Glomerular visceral epithelial cell (primary cell): ENCODE data around the gene RPL22.

Experiments used
- DNase-seq: peaks from one replicate; pipeline ENCODE4 v3.0.0-alpha.2; 2016; ENCODE audit errors: extremely low spot score

The RPL22 gene

GRCh38 chr1:6199298-6200187 lies at the start of gene RPL22:
Gene RPL22 (minus strand): TSS chr1:6199595. CDS start chr1:6199573, 22 bp downstream.
- peak; percentile 99 for DNase-seq

DNA sequence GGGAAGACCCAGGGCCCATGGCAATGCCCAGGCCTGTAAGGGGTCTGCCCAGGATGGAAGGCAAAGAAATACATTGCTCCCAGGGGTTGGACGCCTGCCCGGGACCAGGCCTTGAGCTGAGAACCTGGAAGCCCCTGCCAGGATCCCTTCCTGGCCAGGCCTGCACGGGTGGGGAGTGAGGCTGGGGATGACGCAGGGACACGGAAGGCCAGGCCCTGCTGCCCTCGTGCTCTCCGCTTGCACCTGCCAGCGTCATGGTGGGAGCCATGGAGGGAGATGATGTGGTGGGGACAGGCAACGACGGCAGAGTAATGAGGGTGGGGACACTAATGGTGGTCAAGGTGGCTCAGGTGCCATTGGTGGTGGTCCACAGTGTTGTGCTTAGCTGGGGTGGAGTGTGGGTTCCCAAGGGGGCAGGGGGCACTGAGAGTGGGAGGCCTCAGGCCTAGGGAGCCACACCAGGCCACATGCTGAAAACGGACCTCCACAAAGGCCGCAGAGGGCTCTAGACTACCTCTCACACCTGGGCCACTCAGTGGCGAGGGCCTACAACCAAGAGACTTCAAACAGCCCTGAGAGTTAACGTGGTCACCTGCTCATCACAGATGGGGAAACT lies 48.9 kb upstream of the RPL22 start:
- no peak for DNase-seq

DNA sequence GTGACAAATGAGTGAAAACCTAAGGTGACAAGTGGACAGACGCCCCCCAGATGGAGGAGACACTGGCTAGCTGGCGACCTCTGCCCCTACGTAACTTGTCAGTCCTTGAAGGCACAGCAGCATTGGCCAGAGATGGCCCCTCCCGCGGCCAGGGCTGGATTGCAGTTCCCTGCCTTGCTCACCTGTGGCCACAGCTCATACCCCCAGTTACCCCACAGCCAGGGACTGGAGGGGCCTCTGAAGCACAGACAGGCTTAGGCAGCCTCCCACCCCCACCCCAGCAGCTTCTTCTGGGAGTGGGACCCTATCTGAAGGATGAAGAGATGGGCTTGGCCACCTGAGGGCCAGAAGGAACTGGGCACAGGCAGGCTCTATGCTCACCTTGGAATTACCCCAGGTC lies 48.3 kb upstream of the RPL22 start:
- DNase-seq = no peak

GRCh38 chr1:6246497-6247467 lies 47.4 kb upstream of the RPL22 start:
- peak; percentile 74 for DNase-seq

DNA sequence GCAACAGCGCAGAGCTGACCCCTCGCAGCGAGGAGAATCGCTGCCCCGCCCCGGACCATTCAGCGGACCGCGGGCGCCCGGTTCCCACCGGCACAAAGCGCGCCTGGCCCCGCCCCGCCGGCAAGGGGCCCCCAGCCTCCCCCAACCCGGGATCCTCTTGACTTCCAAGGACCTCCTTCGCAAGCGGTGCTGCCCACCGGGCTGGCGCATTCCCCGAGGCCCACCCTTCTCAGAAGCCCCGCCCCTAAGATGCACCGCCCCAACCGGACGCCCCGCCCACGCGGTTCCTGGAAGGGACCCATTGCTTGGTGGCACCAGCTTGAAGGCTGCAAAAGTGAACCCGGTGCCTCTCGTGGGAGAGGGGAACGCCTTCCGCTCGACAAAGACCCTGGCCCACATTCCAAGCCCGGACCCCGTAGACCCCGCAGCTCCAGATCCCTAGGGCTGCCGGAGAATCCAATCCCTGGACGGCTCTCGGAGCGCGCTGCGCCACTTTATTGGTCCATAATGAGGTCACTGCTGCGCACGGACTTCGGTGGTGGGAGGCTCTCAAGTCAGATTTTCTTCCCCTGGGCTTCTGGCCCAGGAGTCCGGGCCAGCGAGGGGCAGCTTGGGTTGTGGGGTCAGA lies 46.6 kb upstream of the RPL22 start:
- no peak for DNase-seq

GRCh38 chr1:6245086-6245868 lies 45.9 kb upstream of the RPL22 start:
- peak; percentile 82 for DNase-seq

DNA sequence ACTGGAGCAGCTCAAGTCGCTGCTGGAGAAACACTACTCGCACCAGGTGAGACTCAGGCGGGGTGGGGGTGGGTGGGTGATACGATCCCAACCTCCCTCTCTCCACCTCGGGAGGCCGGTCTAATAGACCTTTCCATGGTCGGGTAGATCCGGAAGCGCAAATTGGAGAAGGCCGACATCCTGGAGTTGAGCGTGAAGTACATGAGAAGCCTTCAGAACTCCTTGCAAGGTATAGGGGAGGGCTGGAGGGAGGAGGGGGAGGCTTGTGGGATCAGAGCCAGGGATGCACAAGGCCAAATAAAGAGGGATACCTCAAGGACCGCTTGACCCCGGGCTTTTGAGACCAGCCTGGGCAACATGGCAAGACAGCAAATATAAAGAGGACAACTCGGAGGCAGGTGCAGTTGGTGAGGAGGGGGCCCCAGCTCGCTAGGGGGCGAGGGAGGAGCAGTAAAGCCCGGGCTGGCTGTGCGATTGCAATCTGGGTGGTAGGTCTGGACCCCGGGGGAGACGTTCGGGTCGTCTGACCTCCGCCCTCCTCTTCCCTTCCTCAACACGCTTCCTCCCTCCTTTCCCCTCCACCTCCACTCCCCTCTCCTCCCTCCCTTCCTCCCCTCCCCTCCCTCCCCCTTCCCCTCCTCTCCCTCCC lies 45.1 kb upstream of the RPL22 start:
- no peak for DNase-seq

- no peak for DNase-seq
These were observed 44.6 kb upstream of the RPL22 start, which contains the start of gene HES3 for GRCh38 chr1:6243993-6244392. Gene HES3 (plus strand): TSS chr1:6244179. CDS start chr1:6244366, 187 bp downstream.

- DNase-seq = no peak
These were observed 43.8 kb upstream of the RPL22 start for GRCh38 chr1:6243053-6243834.

DNA sequence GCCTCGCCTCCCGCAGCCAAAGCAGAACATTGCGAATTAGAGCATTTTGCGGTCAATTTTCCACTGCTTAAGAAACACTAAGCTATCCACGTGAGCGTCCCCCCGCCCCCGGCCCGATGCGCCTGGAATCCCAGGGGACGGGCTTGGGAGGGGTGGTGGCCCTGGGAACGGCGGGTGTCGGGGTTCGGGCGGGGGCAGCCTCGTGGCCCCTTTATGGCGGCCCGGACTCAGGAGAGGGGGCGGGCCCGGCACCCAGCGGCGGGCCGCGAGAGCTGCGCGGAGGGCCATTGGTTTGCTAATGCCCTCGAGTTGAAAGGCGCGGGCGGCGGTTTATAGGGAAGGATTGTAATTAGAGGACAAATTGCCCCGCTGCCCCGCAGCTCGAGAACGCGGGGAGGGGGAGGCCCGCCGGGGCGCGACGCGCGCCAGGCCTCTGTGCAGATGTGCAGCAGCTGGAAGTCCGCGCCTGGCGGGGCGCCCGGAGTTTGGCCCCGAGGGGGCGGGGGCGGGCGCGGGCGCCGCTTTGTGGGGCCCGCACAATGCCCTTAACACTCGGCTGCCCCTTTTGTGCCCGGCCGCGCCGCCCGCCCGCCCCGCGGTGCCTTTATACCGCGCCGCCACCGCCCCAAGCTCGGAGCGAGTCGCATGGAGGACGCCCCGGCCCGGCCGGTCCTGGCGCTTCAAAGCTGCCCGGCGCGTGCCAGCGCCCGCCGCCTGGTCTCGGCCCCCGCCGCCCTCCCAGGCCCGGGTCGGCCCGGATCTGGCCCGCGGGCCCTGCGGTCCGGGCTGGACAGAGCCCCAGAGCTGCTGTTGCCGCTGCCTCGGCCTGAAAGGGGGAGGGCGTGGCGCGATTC lies 42.7 kb upstream of the RPL22 start:
- no peak for DNase-seq

DNA sequence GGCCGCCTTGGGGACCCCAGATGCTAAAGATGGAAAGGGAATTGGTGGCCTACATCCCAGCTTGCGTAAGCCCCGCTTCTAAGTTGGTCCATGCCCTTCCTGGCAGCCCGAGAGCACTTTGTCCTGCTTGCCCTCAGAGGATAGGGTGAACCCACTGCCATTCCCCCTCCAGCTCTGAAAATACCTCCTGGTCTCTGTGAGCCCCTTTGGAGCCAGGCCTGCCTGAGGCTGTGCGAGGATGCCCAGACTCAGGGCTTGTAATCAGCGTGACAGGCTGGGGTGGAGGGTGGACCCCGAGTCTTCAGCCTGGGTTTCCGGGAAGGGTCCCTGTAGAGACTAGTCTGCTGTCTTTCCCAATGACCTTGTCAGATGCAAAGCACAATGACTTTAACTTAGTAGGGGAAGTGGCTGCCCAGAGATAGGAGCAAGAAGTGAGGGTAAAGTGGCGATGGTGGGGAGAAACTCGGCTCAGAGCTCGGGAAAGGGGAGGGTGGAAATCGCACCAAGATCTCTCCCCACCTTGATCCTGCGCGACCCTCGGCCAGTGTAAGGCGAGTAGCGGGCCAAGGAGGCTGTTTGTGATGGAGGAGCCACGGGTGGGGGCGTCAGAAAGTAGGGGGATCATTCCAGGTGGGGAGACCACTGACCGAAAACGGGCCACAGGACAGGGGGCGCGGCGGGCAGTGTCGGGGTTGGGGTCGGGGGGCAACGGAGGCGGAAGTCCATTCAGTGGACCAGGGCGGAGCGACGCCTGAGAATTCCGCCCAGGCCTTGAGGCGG lies 41.9 kb upstream of the RPL22 start:
- no peak for DNase-seq

DNA sequence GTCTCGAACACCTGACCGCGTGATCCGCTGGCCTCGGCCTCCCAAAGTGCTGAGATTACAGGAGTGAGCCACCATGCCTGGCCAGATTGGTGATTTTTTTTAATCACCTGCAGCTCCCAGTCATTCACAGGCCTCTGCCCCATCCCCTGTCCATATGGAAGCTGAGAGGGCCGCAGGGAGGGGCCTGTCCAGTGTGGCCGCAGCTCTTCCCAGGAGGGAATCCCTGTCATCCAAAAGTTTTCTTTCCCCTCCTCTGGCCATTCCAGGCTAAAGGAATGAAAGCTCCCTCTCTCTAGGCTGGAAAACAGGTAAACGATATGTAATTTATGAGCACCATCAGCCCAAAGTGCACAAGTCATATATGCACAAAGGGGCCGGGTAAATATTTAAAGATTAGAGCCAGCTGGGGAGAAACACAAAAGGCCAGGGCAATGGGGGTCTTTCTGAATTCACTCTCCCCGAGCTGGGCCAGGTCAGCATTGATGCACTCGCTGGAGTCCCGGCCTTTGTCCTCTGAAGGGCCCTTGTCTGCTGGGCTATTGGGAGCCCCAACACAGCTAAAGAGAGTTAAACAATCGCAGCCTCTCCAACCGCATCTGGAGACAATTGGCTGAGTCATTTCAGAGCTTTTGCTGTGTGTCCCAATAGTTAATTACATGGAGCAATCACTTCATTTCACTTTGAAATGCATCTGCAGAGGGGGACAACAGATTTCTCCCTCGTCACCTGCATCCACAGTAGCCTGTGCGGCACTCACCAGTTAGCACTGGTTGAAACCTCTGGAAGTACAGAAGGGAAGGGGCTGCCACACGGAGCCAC lies 40.8 kb upstream of the RPL22 start:
- no peak for DNase-seq

DNA sequence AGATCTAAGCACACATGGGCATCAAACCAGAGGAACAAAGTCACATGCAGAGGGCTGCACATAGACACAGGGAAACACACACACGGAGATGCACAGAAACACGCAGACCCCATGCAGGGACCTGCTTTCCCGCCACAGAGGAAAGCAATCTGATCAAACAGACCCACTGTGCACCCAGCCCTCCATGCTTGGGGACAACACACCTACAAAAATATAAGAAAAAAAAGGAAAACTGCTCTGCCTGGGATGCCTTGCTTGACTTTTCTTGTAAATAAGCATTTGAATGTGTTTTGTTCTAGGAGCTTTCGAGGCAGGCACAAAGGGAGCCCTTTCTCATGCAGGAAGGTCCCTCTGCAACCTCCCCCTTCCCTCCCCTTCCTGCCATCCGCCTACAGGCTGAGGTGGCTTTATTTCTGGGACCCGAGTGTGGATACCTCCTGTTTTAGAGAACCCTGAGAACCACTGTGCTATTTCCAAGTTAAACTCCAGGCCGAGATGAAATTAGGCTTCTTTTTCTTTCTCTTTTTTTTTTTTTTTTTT lies 39.9 kb upstream of the RPL22 start:
- DNase-seq = no peak

DNA sequence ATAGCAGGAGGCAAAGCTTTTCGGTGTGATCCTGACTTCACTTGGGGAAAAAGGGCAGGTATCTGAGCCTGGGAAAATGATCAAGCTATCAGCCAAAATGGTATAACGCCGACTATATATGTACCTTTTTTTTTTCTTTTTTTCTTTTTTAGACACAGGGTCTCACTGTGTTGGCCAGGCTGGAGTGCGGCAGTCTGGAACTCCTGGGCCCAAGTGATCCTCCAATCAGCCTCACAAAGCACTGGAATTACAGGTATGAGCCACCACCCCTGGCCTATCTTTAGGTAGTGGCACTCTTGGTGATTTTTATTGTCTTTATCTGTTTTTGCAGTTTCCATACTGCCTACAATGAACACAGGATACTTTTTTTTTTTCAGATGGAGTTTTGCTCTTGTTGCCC lies 37.7 kb upstream of the RPL22 start:
- no peak for DNase-seq

DNA sequence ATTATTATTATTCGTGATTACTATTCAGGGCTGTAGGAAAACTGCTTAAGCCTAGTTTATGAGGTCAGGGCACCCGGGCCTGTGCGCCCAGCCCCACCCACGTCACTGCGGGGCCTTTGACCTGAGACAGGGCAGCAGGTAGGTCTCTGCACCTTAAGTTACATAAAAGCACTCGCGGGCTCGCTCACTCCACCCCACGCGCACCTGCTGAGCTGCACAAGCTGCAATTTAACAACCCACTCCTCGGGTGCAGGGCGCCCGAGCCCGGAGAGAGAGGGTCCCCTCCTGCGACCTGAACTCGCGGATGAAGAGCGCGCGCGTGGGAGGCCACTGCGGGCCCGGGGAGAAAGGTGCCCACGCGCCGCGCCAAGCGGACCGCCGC lies 35.9 kb upstream of the RPL22 start:
- no peak for DNase-seq

GRCh38 chr1:6234502-6235295 lies 35.3 kb upstream of the RPL22 start:
- peak; percentile 64 for DNase-seq
